GM18517 (cell line): ENCODE results near the gene ZMYND8.
"Not testable (repeated sequence)": the region's sequence is repeated elsewhere in the genome, so short reads cannot be mapped to it uniquely, and the experiment has no call there.

Experiments used
- ATAC-seq: cut with Tn5 transposase; IDR thresholded peaks from one replicate; pipeline ENCODE4 v1.9.1; 2021; ENCODE audit warnings: mild to moderate bottlenecking, moderate library complexity; ENCODE audit not compliant: unreplicated experiment

The ZMYND8 gene

DNA sequence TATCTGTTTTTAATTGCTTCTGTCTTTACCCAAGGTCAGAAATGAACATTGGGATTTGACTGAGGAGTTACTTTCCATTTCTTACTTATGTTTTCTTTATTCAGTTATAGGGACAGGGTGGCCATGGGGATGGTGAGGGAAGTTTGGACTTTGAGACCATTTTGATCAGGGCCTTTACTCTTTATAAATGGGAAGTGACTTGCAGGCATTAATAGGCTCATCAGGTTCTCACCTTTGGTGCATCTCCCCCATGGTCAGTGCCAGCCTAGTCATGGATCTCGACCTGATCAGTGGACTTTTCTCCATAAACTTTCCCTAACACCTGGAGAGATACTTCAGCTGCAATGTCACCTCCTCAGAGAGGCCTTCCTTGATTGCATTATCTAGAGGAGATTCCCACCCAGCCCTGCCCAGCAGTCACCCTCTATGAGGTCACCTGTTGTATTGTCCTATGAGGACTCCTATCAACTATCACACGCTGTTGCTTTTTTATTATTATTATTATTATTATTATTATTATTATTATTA lies 16.8 kb upstream of the ZMYND8 start:
- ATAC-seq: no peak

DNA sequence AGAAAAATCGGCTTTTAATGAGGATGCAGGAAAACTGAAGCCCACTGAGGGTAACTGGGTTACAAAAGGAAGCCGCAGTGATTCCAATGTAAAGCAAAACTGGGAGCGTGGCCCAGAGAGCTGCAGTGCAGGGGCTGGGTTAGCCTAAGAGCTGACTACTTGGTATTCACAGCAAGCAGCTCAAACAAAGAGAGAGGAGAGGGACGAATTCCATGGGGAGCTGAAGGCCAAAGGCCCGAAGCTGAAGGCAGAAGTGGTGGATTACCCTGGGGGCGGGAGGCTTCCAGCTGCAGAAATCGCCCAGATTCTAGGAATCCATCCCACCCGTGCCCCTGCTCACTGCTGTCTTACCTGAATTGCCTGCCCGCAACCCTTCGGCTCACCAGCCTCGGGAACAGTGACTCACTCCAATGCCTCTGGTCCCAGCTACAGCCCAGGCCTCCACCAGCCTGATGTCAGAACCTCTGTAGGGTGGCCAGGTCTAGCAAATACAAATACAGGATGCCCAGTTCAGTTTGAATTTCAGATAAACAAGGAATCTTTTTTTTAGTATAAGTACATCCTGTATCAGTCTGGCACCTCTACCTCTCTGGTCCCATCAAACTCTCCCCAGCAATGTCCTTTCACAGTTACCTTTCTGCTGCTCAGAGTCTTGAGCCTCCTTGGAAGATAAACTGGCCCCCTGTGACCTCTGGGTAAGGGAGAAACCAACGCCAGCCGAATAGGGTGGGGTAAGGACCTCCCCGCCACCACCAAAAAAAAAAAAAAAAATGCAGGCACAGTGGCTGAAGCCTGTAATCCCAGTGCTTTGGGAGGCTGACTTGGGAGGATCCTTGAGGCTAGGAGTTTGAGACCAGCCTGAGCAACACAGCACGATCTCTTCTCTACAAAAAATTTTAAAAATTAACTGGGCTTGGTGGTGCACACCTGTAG lies 14.6 kb upstream of the ZMYND8 start:
- ATAC-seq: no peak

DNA sequence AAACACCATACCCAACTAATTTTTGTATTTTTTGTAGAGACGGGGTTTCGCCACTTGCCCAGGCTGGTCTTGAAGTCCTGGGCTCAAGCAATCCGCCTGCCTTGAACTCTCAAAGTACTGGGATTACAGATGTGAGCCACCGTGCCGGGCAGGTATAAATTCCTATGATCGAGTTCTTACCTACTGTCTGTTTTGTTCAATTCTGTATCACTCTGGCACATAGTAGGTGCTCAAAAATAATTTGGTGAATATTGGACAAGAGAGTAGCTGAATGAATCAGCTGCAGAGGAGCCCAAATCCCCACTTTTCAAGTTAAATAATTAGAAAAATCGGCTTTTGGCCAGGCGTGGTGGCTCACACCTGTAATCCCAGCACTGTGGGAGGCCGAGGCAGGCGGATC lies 13.7 kb upstream of the ZMYND8 start:
- ATAC-seq: no peak

DNA sequence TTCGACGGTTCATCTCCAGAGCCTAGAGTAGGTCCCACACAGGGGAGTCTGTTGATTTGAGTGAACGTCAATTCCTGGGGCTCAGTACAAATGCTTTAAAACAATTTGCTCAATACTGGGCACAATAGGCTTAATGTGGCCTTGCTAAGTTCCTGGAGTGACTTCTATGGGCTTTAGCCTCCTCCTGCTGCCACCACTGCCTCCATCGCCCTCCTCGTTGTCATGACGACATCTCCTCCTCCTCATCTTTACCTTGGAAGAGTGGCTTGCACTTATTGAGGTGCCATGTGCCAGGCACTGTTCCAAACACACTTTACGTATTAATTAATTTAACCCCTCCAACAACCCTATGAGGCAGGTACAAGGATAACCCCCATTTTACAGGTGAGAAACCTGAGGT lies 11.8 kb upstream of the ZMYND8 start:
- no peak for ATAC-seq

GRCh38 chr20:47366301-47366700 lies 9.8 kb upstream of the ZMYND8 start:
- ATAC-seq: not testable (repeated sequence)

GRCh38 chr20:47365023-47365764 lies 8.7 kb upstream of the ZMYND8 start:
- ATAC-seq: no peak

DNA sequence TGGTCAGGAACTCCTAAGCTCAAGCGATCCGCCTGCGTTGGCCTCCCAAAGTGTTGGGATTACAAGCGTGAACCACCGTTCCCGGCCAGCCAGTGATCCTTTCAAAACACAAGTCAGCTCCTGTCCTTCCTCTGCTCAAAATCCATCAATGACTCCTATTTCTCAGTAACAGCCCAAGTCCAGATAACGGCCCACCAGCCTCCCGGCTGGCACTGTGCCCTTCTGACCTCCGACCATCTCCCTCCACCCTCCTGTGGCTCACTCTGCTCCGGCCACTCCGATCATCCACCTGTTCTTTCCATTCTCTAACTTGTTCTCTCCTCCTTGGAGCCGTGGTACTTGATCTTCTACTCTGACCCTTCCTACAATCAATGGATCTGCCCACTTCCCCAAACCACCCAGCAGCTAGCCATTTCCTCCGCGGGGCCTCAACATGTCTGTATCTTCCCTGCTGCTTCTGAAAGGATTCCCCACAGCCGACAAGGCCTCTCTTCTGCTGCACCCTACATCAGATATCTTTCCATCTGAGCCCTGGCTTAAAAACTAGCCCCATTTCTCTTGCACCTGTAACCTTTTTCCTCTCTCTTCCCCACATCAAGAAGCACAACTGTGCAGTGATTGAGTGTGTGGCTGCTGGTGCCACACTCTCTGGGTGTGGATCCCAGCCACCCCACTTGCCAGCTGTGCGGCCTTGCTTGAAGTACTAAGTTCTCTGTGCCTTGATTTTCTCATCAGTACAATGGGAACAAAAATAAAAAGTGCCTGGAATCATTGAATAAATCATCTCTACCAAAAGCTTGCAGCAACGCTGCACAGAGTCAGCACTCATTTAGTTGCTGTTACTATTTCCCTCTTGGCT lies 6.1 kb upstream of the ZMYND8 start:
- ATAC-seq: no peak

- no peak for ATAC-seq
Observed at GRCh38 chr20:47361057-47361915, 4.8 kb upstream of the ZMYND8 start.

DNA sequence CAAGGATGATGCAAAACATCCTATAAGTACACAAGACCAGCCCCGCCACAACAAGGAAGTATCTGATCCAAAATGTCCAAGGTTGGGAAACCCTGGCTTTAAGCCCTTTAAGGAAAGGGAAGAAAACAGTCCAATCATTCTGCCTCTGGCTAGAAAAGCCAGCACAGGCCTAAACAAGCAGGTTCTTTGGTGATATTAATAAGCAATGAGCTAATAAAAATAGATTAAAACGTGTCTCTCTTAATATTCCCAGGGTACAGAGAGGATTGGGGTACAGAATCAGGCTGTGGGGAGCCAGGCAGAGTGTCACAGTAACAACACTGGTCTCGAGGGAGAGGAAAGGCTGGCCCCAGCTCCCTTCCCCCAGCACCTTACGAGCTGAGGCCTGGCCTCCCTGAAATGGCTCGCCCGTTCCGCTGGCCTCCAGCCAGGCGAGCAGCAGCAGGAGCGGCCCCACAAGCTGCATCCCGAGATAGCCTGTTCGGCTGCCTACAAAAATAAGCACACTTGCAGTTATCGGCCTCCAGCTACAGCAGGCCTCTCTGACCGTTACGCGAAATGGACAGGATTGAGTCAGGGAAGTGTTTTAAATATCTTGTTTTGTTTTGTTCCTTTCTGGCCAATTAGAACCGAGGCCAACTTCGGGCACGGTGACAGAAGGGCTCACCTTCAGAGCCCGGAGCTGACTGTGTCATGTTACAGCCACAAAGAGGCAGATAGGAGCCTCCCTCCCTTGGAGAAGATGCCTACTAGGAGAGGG lies 4.0 kb upstream of the ZMYND8 start:
- no peak for ATAC-seq

GRCh38 chr20:47359530-47360296 lies 3.2 kb upstream of the ZMYND8 start:
- ATAC-seq: no peak

DNA sequence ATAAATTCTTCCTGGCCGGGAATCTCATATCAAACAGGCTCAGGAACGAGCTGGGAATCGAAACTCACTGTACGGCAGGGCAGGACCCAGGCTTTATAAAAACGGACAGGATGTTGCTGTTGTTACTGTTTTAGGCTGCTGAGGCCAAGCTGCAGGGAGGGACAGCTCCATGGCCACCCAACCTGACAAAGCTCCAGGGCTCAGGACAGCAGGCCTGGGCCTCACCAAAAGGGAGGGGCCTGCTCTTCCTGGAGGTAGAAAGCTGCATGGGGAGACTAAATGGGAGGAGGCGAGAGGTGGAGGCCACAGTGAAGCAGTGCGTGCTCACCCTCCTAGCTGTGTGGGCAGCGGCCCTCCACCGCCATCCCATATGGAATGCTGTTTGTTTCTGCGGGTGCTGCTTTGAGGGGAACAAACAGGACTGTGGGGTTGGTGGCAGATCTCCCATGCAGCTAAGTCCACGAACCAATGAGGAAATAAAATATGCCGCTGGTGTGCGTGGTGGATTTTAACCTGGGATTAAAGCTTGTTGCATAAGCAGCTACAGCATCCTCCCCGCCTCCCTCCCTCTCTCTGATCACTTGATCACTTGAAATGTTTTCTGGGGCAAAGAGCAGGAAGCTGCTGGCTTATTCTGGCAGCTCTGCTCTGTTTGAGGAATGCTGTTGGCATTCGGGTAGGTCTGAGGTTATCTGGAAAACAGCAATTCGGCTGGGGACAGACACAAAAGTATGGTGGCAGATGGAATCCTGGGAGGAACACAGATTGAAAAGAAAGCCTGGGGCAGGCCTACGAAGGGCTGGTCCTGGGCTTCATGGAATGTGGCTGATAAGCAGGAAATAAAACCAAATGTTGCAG lies 2.4 kb upstream of the ZMYND8 start:
- no peak for ATAC-seq

- ATAC-seq: no peak
Observed at GRCh38 chr20:47358039-47358671, 1.7 kb upstream of the ZMYND8 start.

DNA sequence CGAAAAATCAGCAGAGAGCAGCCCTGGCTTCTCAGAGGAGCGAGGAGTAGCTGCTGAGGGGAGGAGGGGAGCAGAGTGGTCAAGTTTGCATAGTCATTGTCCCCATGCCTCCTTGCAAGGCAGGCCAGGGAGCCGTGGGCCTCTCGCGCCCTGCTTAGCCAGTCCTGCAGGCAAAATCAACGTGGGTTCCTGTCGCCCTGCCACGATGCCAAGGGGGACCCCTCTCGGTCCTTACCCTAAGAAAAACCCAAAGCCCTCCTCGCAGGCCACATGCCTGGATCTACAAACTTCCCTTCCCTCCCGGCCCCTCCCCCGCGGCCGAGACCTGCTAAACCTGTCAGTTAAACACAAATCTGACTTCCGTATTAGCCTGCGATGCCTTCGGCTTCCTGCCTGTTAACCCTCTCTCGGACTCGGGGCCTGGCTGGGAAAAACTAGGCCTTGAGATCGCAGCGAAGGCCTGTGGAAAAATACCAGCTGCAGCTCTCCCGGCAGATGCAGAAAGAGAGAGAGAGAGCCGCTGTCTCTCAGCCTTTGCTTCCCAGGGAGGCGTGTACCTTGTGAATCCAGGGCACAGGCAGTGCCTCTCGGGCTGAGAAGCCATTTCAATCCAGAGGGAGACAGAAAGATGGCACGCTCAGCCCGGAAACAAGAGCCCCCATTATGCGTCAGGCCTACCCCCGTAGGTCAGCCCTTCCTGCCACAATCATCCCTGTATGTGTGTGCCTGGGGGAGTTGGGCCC lies 968 bp upstream of the ZMYND8 start:
- peak; percentile 53 for ATAC-seq

GRCh38 chr20:47356220-47356525 lies 326 bp downstream of the ZMYND8 start:
- ATAC-seq: no peak

DNA sequence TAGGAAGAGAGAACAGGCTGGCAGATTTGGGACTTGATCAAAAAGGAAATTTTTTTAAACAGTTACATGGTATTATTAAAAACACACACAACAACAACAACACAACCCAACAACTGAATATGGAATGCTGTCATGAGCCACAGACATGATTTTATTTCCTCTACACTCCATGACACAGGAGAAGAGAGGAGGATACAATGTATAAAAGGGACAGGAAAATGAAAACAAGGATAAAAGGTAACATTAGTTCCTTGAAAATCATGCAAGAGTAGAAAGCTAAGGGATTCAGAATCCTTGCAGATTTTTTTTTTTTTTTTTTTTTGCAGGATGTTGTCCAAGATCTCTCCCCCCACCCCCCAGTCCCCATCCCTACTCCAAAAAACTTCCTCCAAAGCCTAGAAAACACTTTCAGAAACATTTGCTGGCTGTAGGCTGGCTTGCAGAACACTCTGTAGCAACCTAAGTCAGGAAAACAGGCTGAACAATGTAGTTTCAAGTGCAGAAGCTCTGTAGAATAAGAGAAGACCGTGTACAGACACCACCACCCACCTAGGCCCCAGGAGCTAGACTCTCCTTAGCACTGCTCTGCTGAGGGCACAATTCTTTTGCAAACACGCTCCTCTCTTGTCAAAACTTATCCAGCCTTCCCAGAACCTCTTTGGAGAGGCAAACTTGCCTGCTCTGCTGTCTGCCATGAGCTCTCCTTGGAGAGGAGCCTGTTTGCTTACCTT lies 845 bp downstream of the ZMYND8 start:
- no peak for ATAC-seq
